ENCODE measurements around the gene TRERF1.
A peak's percentile ranks its signal among the peaks of the same experiment; 100 is the strongest.

Gene TRERF1

DNA sequence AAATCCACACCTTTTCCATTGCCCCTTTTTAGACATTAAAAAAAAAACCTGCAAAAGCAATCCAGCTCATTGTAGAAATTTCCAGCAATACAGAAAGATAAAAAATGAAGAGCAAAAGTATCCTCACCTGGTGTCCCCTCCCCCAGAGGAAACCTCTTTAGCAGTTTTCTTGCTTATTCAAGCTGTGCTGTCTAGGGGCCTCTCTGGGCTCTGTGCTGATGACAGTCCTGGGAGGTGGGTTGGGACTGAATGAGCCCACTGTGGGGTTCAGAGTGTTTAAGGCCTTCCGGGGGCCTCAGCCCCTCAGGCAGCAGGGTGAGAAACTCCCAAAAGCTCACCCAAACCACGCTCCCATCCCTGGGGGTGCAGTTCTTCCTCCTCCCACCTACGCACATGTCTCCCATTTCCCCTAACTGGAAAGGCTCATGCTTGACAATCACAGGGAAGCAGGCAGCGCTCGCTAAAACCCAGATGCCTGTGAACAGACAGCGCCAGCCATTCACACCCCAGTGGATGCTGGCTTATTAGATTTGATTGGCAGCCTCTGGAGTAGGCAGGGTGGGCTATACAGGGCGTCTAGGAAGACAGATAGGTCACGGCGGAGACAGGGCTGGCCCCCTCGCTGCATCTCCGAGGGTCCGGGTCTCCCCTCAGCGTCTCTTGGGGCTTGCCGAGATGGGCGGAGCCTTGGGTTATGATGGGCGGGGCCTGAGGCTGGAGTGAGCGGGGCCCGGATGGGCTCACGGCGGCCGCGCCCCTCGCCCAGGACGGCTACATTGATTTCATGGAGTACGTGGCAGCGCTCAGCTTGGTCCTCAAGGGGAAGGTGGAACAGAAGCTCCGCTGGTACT lies 274.0 kb downstream of the TRERF1 start:
- no peak for DNase-seq (ENCODE audit: low read depth)
- TF ChIP-seq, protein P1, sequence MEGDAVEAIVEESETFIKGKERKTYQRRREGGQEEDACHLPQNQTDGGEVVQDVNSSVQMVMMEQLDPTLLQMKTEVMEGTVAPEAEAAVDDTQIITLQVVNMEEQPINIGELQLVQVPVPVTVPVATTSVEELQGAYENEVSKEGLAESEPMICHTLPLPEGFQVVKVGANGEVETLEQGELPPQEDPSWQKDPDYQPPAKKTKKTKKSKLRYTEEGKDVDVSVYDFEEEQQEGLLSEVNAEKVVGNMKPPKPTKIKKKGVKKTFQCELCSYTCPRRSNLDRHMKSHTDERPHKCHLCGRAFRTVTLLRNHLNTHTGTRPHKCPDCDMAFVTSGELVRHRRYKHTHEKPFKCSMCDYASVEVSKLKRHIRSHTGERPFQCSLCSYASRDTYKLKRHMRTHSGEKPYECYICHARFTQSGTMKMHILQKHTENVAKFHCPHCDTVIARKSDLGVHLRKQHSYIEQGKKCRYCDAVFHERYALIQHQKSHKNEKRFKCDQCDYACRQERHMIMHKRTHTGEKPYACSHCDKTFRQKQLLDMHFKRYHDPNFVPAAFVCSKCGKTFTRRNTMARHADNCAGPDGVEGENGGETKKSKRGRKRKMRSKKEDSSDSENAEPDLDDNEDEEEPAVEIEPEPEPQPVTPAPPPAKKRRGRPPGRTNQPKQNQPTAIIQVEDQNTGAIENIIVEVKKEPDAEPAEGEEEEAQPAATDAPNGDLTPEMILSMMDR (conservative IDR thresholded peaks at IDR 0.05; ENCODE audit: low read depth, low read length), result no peak
- peak overlapping the region; percentile 43 for H3K4me3 ChIP-seq (ENCODE audit: low read depth, low read length)

GRCh38 chr6:42176981-42177380 lies 274.7 kb downstream of the TRERF1 start:
- no peak for DNase-seq (ENCODE audit: low read depth)
- TF ChIP-seq, protein P1 (conservative IDR thresholded peaks at IDR 0.05; ENCODE audit: low read depth, low read length), result no peak
- no peak overlapping the region for H3K4me3 ChIP-seq (ENCODE audit: low read depth, low read length)

DNA sequence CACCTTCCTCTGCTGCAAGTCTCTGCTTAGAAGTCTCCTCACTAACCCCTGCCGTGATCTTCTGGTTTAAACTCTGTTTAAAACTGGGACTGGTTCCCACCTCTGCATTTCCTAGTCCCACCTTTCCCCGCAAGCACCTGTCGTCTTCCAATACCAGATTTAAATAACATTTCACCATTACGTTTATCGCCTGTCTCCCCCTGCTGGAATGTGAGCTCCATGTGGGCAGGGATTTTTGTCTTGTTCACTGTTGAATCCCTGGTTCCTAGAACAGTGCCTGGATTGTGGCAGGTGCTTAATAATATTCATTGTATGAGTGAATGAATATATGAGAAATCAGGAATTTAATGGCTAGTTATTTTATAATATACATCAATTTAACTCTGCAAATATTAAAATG lies 275.9 kb downstream of the TRERF1 start:
- no peak for DNase-seq (ENCODE audit: low read depth)
- no peak overlapping the region for H3K4me3 ChIP-seq (ENCODE audit: low read depth, low read length)
- TF ChIP-seq, protein P1 (conservative IDR thresholded peaks at IDR 0.05; ENCODE audit: low read depth, low read length), result peak; percentile 63

Data from choroid plexus epithelial cell (primary cell).